B cell (primary cell): ENCODE data around the gene ANKLE2.

Experiments used
- CTCF ChIP-seq: fragments of 200-600 bp; IDR thresholded peaks from one replicate; pipeline ENCODE4 v1.8.0; 2022; ENCODE audit warnings: antibody characterized with exemption, mild to moderate bottlenecking
- EZH2 ChIP-seq: IDR thresholded peaks from 2 replicates; pipeline ENCODE4 v1.6.1; 2012; ENCODE audit warnings: borderline replicate concordance, low read depth, mild to moderate bottlenecking, moderate library complexity, low read length; ENCODE audit not compliant: insufficient read depth, poor library complexity, severe bottlenecking

GRCh38 chr12:132715874-132716273 is 45.8 kb downstream of the ANKLE2 start:
- TF ChIP-seq CTCF (no peak), EZH2 (no peak)
